Heart left ventricle (tissue), 16 donors: ENCODE data around the gene KIF13A. TPM values are rescaled to one million over a fixed set of nuclear protein-coding genes. Genes with fewer than 3 reads are reported as not detected.
A peak's percentile ranks its signal among the peaks of the same experiment; 100 is the strongest.

Experiments used
- ATAC-seq, 4 donors: fragments of 200-7000 bp; cut with Tn5 transposase; one replicate each; pipeline ENCODE4 v1.9.1; 2020 to 2022; ENCODE audit warnings: moderate library complexity in 4 of 4, mild to moderate bottlenecking in 3 of 4, moderate number of reproducible peaks in 1 of 4
- DNase-seq, 5 donors: peaks; one replicate each; pipeline ENCODE4 v3.0.0-alpha.2; 2020
- H3K27ac ChIP-seq, 12 donors: fragments of 200-600 bp; sonication (generic) in 4 of 12; one replicate each; pipeline versions ENCODE4 v1.5.0 to v1.8.0; 2016 to 2022; ENCODE audit warnings: mild to moderate bottlenecking in 2 of 12
- H3K27me3 ChIP-seq, 9 donors: fragments of 200-600 bp; sonication (generic) in 2 of 9; one replicate each; pipeline versions ENCODE4 v1.5.1 to v1.8.0; 2016 to 2022; ENCODE audit warnings: mild to moderate bottlenecking in 3 of 9
- H3K36me3 ChIP-seq, 9 donors: fragments of 200-600 bp; sonication (generic) in 2 of 9; one replicate each; pipeline versions ENCODE4 v1.5.0 to v1.8.0; 2018 to 2022; ENCODE audit warnings: mild to moderate bottlenecking in 2 of 9
- H3K4me1 ChIP-seq, 12 donors: fragments of 200-600 bp; sonication (generic) in 4 of 12; one replicate each; pipeline versions ENCODE4 v1.5.0 to v1.8.0; 2016 to 2022; ENCODE audit warnings: mild to moderate bottlenecking in 3 of 12
- H3K4me3 ChIP-seq, 12 donors: fragments of 200-600 bp; sonication (generic) in 4 of 12; one replicate each; pipeline versions ENCODE4 v1.5.0 to v1.8.0; 2017 to 2022; ENCODE audit warnings: mild to moderate bottlenecking in 9 of 12, moderate library complexity in 4 of 12
- H3K9me3 ChIP-seq, 12 donors: fragments of 200-600 bp; sonication (generic) in 4 of 12; one replicate each; pipeline versions ENCODE4 v1.5.0 to v1.8.0; 2016 to 2022; ENCODE audit warnings: mild to moderate bottlenecking in 1 of 12
- POLR2A ChIP-seq, 2 donors: fragments of 450-650 bp; IDR thresholded peaks; one replicate each; pipeline ENCODE4 v1.6.1; 2017; ENCODE audit warnings: antibody characterized with exemption in 2 of 2, mild to moderate bottlenecking in 2 of 2, moderate library complexity in 2 of 2
- WGBS, 4 donors: extraction: QIAGEN DNeasy Blood & Tissue Kit in 2 of 4; methylation state at CpG; one replicate each; pipeline versions ENCODE4 v1.1.5 to v1.1.7; 2013 to 2018; 5-methylcytosine and 5-hydroxymethylcytosine counted together
- intact Hi-C, 10 donors: fragments of 100-400 bp; cut with DNase I; formaldehyde crosslinking; loops; one replicate each; pipeline versions ENCODE4 v1.11.1 to v1.14.2; 2022
- polyA plus RNA-seq, 2 donors: library from polyadenylated mRNA; stranded (reverse); fragments of 200-250 nt; gene quantifications; one replicate each; pipeline ENCODE4 v1.2.3, GENCODE V29; 2013
- total RNA-seq, 9 donors: library from RNA; depleted of rRNA in 2 of 9; stranded (reverse); fragments of >200 nt in 2 of 9; fragmentation: NEBNext Ultra II Directional in 3 of 9; extraction: Animal tissue kit (Norgen Biotek cat#: 25700) in 3 of 9; gene quantifications; one replicate each; pipeline versions ENCODE4 v1.1.0 to v1.2.4, GENCODE V29; 2016 to 2023
- TF ChIP-seq, protein P1 (sequence below), 12 donors: fragments of 200-600 bp; sonication (generic) in 4 of 12; IDR thresholded peaks; one replicate each; pipeline versions ENCODE4 v1.5.0 to v1.8.0; 2018 to 2022; ENCODE audit warnings: antibody characterized with exemption in 12 of 12, mild to moderate bottlenecking in 5 of 12
- donor health status: ischemic (EF 13 %, LVEDD 7.1; RV severe dilation, severe dysfunction).
- donor health status: healthy with polysubstance abuse.
- donor health status: DM: no; HTN: yes; CAD: no.
- donor health status: DM: no; HTN: no; CAD: no.
- donor health status: ischemic (EF 25% LVEDD 6.9; RV normal size, moderate dysfunction).
- donor health status: ischemic (EF 25% LVEDD 5.7; RV mildly dilated, moderate dysfunction).
- donor health status: healthy.
- donor health status: DM: yes; HTN: yes; CAD: no.
- donor health status: ischemic (EF 35%, LVEDD 5.7; RV mildly dilated, moderate dysfunction).
- donor health status: nonischemic (EF 11% LVEDD 7.7; RV severe dilation, severe dysfunction).
- donor health status: DM: yes; HTN: yes; CAD: no.
- donor health status: PGD.
- donor health status: ischemic (EF 29% LVEDD 5.4; RV normal size, mild dysfunction).
- donor health status: nonischemic (EF 23%, LVEDD 6.1; RV moderate dilation, normal function).

Gene KIF13A
- total and polyA plus RNA-seq, 11 donors = 17.1 to 148 (median 72.2) TPM

GRCh38 chr6:17831135-17831534 is 156.3 kb downstream of the KIF13A start:
- TF ChIP-seq POLR2A (IDR thresholded peaks at IDR 0.05) = no peak
- TF ChIP-seq, protein P1, sequence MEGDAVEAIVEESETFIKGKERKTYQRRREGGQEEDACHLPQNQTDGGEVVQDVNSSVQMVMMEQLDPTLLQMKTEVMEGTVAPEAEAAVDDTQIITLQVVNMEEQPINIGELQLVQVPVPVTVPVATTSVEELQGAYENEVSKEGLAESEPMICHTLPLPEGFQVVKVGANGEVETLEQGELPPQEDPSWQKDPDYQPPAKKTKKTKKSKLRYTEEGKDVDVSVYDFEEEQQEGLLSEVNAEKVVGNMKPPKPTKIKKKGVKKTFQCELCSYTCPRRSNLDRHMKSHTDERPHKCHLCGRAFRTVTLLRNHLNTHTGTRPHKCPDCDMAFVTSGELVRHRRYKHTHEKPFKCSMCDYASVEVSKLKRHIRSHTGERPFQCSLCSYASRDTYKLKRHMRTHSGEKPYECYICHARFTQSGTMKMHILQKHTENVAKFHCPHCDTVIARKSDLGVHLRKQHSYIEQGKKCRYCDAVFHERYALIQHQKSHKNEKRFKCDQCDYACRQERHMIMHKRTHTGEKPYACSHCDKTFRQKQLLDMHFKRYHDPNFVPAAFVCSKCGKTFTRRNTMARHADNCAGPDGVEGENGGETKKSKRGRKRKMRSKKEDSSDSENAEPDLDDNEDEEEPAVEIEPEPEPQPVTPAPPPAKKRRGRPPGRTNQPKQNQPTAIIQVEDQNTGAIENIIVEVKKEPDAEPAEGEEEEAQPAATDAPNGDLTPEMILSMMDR (IDR thresholded peaks at IDR 0.05) = no peak
- Histone ChIP-seq H3K27me3 (no peaks in the 10 kb centered on the region), H3K36me3 (peaks cover 0 to 97% (median 80%) of the 10 kb centered on the region in 9 donors), H3K4me1 (peaks cover 0 to 23% (median 8%) of the 10 kb centered on the region in 12 donors), H3K9me3 (no peaks in the 10 kb centered on the region), H3K27ac (peak overlapping the region in 7 of 12 donors; percentile 4 to 64 (median 27)), H3K4me3 (no peak overlapping the region)
- intact Hi-C loops = loop anchor here in 7 of 10 donors (5.0 to 10.0 kb wide), 4 partner anchors 154 to 296 kb away; partner anchors contain the start of genes KIF13A (in 5 of the 7) and NHLRC1 (in 3 of the 7)
- ATAC-seq (peak; percentile 80 to 92 (median 90)), DNase-seq (peak in 3 of 5 donors; percentile 25 to 44 (median 44))
- WGBS, 4 donors = 33 to 57% (median 35%) methylated on average over 4 of the region's 4 CpGs

- peaks cover 0 to 17% (median 8%) of the 10 kb centered on the region in 12 donors for H3K4me1 ChIP-seq
- no peak for TF ChIP-seq POLR2A (IDR thresholded peaks at IDR 0.05)
- TF ChIP-seq, protein P1 (IDR thresholded peaks at IDR 0.05) = no peak
- DNase-seq = no peak
- H3K27me3 ChIP-seq = no peaks in the 10 kb centered on the region
- intact Hi-C loops = loop anchor here in 7 of 10 donors (5.0 to 10.0 kb wide), 4 partner anchors 155 to 297 kb away; partner anchors contain the start of genes KIF13A (in 6 of the 7) and NHLRC1 (in 3 of the 7)
- WGBS, 4 donors = 83 to 90% (median 86%) methylated on average over 3 of the region's 3 CpGs
- H3K9me3 ChIP-seq = no peaks in the 10 kb centered on the region
- peaks cover 0 to 98% (median 83%) of the 10 kb centered on the region in 9 donors for H3K36me3 ChIP-seq
- H3K4me3 ChIP-seq = no peak overlapping the region
- ATAC-seq = no peak
- H3K27ac ChIP-seq = no peak overlapping the region
Measured at GRCh38 chr6:17829905-17830304, 157.5 kb downstream of the KIF13A start.

DNA sequence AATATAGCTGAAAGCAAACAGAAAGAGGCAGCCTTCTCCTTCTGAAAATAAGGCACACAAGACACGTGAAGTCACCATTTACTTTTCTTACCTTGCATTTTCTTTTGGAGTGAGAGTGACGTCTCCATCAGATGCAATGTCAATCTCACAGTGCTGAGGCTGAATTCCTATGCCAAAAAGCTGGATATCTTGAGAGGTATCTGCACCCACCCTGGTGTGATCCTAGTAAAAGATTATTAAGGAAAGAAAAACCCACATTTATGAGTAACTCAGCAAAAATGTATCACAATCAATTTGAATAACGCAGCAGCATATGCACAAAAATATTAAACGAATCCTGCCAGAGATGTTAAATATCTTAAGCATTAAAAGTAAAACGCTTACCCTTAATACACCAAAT is 159.3 kb downstream of the KIF13A start:
- Histone ChIP-seq H3K36me3 (peaks cover 0 to 98% (median 85%) of the 10 kb centered on the region in 9 donors), H3K4me1 (peaks cover 0 to 17% (median 8%) of the 10 kb centered on the region in 12 donors), H3K9me3 (no peaks in the 10 kb centered on the region), H3K27ac (no peak overlapping the region), H3K27me3 (no peaks in the 10 kb centered on the region), H3K4me3 (no peak overlapping the region)
- intact Hi-C loops = loop anchor here in 1 of 10 donors (5.0 kb wide), 1 partner anchor 159 kb away; the partner anchor contains the start of gene KIF13A
- 91 to 96% (median 94%) methylated on average over 5 of the region's 5 CpGs for WGBS, 4 donors
- DNase-seq (no peak), ATAC-seq (no peak)
- no peak for TF ChIP-seq POLR2A (IDR thresholded peaks at IDR 0.05)
- TF ChIP-seq, protein P1 (IDR thresholded peaks at IDR 0.05) = no peak

- Histone ChIP-seq H3K36me3 (peaks cover 0 to 98% (median 78%) of the 10 kb centered on the region in 9 donors), H3K9me3 (no peaks in the 10 kb centered on the region), H3K4me3 (no peak overlapping the region), H3K27ac (no peak overlapping the region), H3K4me1 (peaks cover 0 to 10% (median 5%) of the 10 kb centered on the region in 12 donors), H3K27me3 (no peaks in the 10 kb centered on the region)
- ATAC-seq (no peak), DNase-seq (no peak)
- intact Hi-C loops = loop anchor here in 1 of 10 donors (5.0 kb wide), 1 partner anchor 161 kb away; the partner anchor contains the start of gene KIF13A
- TF ChIP-seq, protein P1 (IDR thresholded peaks at IDR 0.05) = no peak
- no peak for TF ChIP-seq POLR2A (IDR thresholded peaks at IDR 0.05)
Measured at GRCh38 chr6:17826301-17826700, 161.1 kb downstream of the KIF13A start.
